ENCODE results near the gene ZNF200. TPM values are rescaled to one million over a fixed set of nuclear protein-coding genes. Genes with fewer than 3 reads are reported as not detected.
"Not testable (repeated sequence)": the region's sequence is repeated elsewhere in the genome, so short reads cannot be mapped to it uniquely, and the experiment has no call there.

Gene ZNF200
- total and polyA plus RNA-seq, 4 donors: 1.8 to 5.3 (median 3.4) TPM

GRCh38 chr16:3198334-3199072, 36.5 kb downstream of the ZNF200 start:
- H3K27me3 ChIP-seq (ENCODE audit: control insufficient read depth in 4 of 4, insufficient read depth in 4 of 4, low read length in 3 of 4): peaks cover 0 to 4% (median under 1%) of the 10 kb centered on the region in 4 donors
- no peak overlapping the region for H3K4me3 ChIP-seq (ENCODE audit: low read depth in 1 of 3, low read length in 3 of 3)
- 50% methylated on average over 13 of the region's 13 CpGs for WGBS
- H3K9ac ChIP-seq (ENCODE audit: low read depth in 1 of 2, low read length in 2 of 2): no peak overlapping the region
- H3K4me1 ChIP-seq (ENCODE audit: control insufficient read depth in 4 of 4, insufficient read depth in 4 of 4, low read length in 3 of 4): peaks cover 0 to 6% (median 2%) of the 10 kb centered on the region in 4 donors
- no peak overlapping the region for H3K27ac ChIP-seq (ENCODE audit: low read depth in 1 of 2, low read length in 2 of 2)
- H3K36me3 ChIP-seq (ENCODE audit: control insufficient read depth in 4 of 4, insufficient read depth in 3 of 4, low read depth in 1 of 4, low read length in 3 of 4): no peaks in the 10 kb centered on the region
- TF ChIP-seq TAF1 (conservative IDR thresholded peaks at IDR 0.05) (no peak), HNF4A (conservative IDR thresholded peaks at IDR 0.05) (peak; percentile 68 to 78), GABPA (IDR thresholded peaks at IDR 0.05 in 1 of 2, conservative IDR thresholded peaks at IDR 0.05 in 1 of 2) (no peak), HNF4G (IDR thresholded peaks at IDR 0.05) (no peak)
- TF ChIP-seq, protein P1, sequence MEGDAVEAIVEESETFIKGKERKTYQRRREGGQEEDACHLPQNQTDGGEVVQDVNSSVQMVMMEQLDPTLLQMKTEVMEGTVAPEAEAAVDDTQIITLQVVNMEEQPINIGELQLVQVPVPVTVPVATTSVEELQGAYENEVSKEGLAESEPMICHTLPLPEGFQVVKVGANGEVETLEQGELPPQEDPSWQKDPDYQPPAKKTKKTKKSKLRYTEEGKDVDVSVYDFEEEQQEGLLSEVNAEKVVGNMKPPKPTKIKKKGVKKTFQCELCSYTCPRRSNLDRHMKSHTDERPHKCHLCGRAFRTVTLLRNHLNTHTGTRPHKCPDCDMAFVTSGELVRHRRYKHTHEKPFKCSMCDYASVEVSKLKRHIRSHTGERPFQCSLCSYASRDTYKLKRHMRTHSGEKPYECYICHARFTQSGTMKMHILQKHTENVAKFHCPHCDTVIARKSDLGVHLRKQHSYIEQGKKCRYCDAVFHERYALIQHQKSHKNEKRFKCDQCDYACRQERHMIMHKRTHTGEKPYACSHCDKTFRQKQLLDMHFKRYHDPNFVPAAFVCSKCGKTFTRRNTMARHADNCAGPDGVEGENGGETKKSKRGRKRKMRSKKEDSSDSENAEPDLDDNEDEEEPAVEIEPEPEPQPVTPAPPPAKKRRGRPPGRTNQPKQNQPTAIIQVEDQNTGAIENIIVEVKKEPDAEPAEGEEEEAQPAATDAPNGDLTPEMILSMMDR (IDR thresholded peaks at IDR 0.05; ENCODE audit: low read depth, low read length, missing input control): no peak
- DNase-seq (ENCODE audit: low spot score): no peak
- H3K9me3 ChIP-seq (ENCODE audit: control insufficient read depth in 4 of 4, low read length in 3 of 4): peaks cover 0 to 10% (median 5%) of the 10 kb centered on the region in 4 donors

- not testable (repeated sequence) for H3K4me3 ChIP-seq (ENCODE audit: low read depth in 1 of 3, low read length in 3 of 3); H3K27me3 ChIP-seq (ENCODE audit: control insufficient read depth in 4 of 4, insufficient read depth in 4 of 4, low read length in 3 of 4); DNase-seq (ENCODE audit: low spot score); H3K36me3 ChIP-seq (ENCODE audit: control insufficient read depth in 4 of 4, insufficient read depth in 3 of 4, low read depth in 1 of 4, low read length in 3 of 4); H3K9ac ChIP-seq (ENCODE audit: low read depth in 1 of 2, low read length in 2 of 2); H3K4me1 ChIP-seq (ENCODE audit: control insufficient read depth in 4 of 4, insufficient read depth in 4 of 4, low read length in 3 of 4); H3K27ac ChIP-seq (ENCODE audit: low read depth in 1 of 2, low read length in 2 of 2)
- 85% methylated on average over 3 of the region's 3 CpGs for WGBS
- peaks cover 0 to 10% (median 6%) of the 10 kb centered on the region in 4 donors for H3K9me3 ChIP-seq (ENCODE audit: control insufficient read depth in 4 of 4, low read length in 3 of 4)
These were observed 37.1 kb downstream of the ZNF200 start for GRCh38 chr16:3197694-3198333.

GRCh38 chr16:3195975-3196374, 39.0 kb downstream of the ZNF200 start:
- no peak overlapping the region for H3K27ac ChIP-seq (ENCODE audit: low read depth in 1 of 2, low read length in 2 of 2)
- DNase-seq (ENCODE audit: low spot score): no peak
- no peaks in the 10 kb centered on the region for H3K36me3 ChIP-seq (ENCODE audit: control insufficient read depth in 4 of 4, insufficient read depth in 3 of 4, low read depth in 1 of 4, low read length in 3 of 4)
- peaks cover 0 to 6% (median 5%) of the 10 kb centered on the region in 4 donors for H3K27me3 ChIP-seq (ENCODE audit: control insufficient read depth in 4 of 4, insufficient read depth in 4 of 4, low read length in 3 of 4)
- H3K4me1 ChIP-seq (ENCODE audit: control insufficient read depth in 4 of 4, insufficient read depth in 4 of 4, low read length in 3 of 4): peaks cover 0 to 6% (median 2%) of the 10 kb centered on the region in 4 donors
- WGBS: 72% methylated on average over 10 of the region's 10 CpGs
- H3K4me3 ChIP-seq (ENCODE audit: low read depth in 1 of 3, low read length in 3 of 3): no peak overlapping the region
- H3K9ac ChIP-seq (ENCODE audit: low read depth in 1 of 2, low read length in 2 of 2): no peak overlapping the region
- H3K9me3 ChIP-seq (ENCODE audit: control insufficient read depth in 4 of 4, low read length in 3 of 4): peaks cover 0 to 15% (median 3%) of the 10 kb centered on the region in 4 donors
- TF ChIP-seq, protein P2, sequence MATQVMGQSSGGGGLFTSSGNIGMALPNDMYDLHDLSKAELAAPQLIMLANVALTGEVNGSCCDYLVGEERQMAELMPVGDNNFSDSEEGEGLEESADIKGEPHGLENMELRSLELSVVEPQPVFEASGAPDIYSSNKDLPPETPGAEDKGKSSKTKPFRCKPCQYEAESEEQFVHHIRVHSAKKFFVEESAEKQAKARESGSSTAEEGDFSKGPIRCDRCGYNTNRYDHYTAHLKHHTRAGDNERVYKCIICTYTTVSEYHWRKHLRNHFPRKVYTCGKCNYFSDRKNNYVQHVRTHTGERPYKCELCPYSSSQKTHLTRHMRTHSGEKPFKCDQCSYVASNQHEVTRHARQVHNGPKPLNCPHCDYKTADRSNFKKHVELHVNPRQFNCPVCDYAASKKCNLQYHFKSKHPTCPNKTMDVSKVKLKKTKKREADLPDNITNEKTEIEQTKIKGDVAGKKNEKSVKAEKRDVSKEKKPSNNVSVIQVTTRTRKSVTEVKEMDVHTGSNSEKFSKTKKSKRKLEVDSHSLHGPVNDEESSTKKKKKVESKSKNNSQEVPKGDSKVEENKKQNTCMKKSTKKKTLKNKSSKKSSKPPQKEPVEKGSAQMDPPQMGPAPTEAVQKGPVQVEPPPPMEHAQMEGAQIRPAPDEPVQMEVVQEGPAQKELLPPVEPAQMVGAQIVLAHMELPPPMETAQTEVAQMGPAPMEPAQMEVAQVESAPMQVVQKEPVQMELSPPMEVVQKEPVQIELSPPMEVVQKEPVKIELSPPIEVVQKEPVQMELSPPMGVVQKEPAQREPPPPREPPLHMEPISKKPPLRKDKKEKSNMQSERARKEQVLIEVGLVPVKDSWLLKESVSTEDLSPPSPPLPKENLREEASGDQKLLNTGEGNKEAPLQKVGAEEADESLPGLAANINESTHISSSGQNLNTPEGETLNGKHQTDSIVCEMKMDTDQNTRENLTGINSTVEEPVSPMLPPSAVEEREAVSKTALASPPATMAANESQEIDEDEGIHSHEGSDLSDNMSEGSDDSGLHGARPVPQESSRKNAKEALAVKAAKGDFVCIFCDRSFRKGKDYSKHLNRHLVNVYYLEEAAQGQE (IDR thresholded peaks at IDR 0.05): no peak
- TF ChIP-seq SP1 (IDR thresholded peaks at IDR 0.05) (no peak), FOXA2 (IDR thresholded peaks at IDR 0.05) (no peak), RXRA (IDR thresholded peaks at IDR 0.05) (no peak), RAD21 (IDR thresholded peaks at IDR 0.05) (no peak), YY1 (IDR thresholded peaks at IDR 0.05) (no peak), EGR1 (IDR thresholded peaks at IDR 0.05; ENCODE audit: low read depth in 2 of 2) (no peak), TAF1 (conservative IDR thresholded peaks at IDR 0.05) (no peak), HNF4G (IDR thresholded peaks at IDR 0.05) (no peak), MAX (IDR thresholded peaks at IDR 0.05) (no peak), FOXA1 (IDR thresholded peaks at IDR 0.05) (no peak), HNF4A (conservative IDR thresholded peaks at IDR 0.05) (no peak)
- TF ChIP-seq, protein P3, sequence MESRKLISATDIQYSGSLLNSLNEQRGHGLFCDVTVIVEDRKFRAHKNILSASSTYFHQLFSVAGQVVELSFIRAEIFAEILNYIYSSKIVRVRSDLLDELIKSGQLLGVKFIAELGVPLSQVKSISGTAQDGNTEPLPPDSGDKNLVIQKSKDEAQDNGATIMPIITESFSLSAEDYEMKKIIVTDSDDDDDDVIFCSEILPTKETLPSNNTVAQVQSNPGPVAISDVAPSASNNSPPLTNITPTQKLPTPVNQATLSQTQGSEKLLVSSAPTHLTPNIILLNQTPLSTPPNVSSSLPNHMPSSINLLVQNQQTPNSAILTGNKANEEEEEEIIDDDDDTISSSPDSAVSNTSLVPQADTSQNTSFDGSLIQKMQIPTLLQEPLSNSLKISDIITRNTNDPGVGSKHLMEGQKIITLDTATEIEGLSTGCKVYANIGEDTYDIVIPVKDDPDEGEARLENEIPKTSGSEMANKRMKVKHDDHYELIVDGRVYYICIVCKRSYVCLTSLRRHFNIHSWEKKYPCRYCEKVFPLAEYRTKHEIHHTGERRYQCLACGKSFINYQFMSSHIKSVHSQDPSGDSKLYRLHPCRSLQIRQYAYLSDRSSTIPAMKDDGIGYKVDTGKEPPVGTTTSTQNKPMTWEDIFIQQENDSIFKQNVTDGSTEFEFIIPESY (IDR thresholded peaks at IDR 0.05): no peak
- TF ChIP-seq, protein P1 (IDR thresholded peaks at IDR 0.05; ENCODE audit: low read depth, low read length, missing input control): no peak
